ENCODE data around the gene PPBP.
"Not testable (repeated sequence)": the region's sequence is repeated elsewhere in the genome, so short reads cannot be mapped to it uniquely, and the experiment has no call there.

GRCh38 chr4:73959041-73959440, 28.9 kb downstream of the PPBP start:
- not testable (repeated sequence) for TF ChIP-seq CTCF (IDR thresholded peaks at IDR 0.05); EP300 (IDR thresholded peaks at IDR 0.05; ENCODE audit: low read depth); POLR2AphosphoS5 (IDR thresholded peaks at IDR 0.05)

All from transverse colon (tissue), 4 donors.